Lung (tissue), 12 donors: ENCODE data around the gene PNISR. TPM values are rescaled to one million over a fixed set of nuclear protein-coding genes. Genes with fewer than 3 reads are reported as not detected.
A peak's percentile ranks its signal among the peaks of the same experiment; 100 is the strongest.
"Not testable (repeated sequence)": the region's sequence is repeated elsewhere in the genome, so short reads cannot be mapped to it uniquely, and the experiment has no call there.

ENCODE experiments used
- ATAC-seq: fragments of 200-7000 bp; cut with Tn5 transposase; one replicate; pipeline ENCODE4 v1.9.1; 2020; ENCODE audit warnings: moderate number of reproducible peaks; ENCODE audit not compliant: insufficient read depth, low FRiP score
- DNase-seq, 3 donors: peaks; one replicate each; pipeline ENCODE4 v3.0.0-alpha.2; 2013 to 2017
- H3K27ac ChIP-seq, 2 donors: one replicate each; pipeline ENCODE4 v1.5.1; 2013; ENCODE audit warnings: mild to moderate bottlenecking in 2 of 2, moderate library complexity in 2 of 2, control low read depth in 1 of 2, inconsistent platforms in 1 of 2, low read depth in 1 of 2, low read length in 1 of 2
- H3K27me3 ChIP-seq, 3 donors: one replicate each; pipeline ENCODE4 v1.5.1; 2013; ENCODE audit warnings: low read length in 2 of 3; ENCODE audit not compliant: control insufficient read depth in 3 of 3, insufficient read depth in 3 of 3
- H3K36me3 ChIP-seq, 4 donors: one replicate each; pipeline ENCODE4 v1.5.1; 2013; ENCODE audit warnings: low read length in 4 of 4, mild to moderate bottlenecking in 1 of 4, moderate library complexity in 1 of 4; ENCODE audit not compliant: control insufficient read depth in 4 of 4, insufficient read depth in 4 of 4
- H3K4me1 ChIP-seq, 5 donors: one replicate each; pipeline ENCODE4 v1.5.1; 2013; ENCODE audit warnings: low read length in 5 of 5, mild to moderate bottlenecking in 2 of 5, moderate library complexity in 1 of 5; ENCODE audit not compliant: control insufficient read depth in 5 of 5, insufficient read depth in 5 of 5
- H3K4me3 ChIP-seq: one replicate; pipeline ENCODE4 v1.5.1; 2013; ENCODE audit warnings: mild to moderate bottlenecking, control low read depth, moderate library complexity
- H3K9ac ChIP-seq, 2 donors: one replicate each; pipeline ENCODE4 v1.5.1; 2013; ENCODE audit warnings: low read length in 2 of 2, control low read depth in 1 of 2; ENCODE audit not compliant: insufficient read depth in 1 of 2
- H3K9me3 ChIP-seq, 4 donors: one replicate each; pipeline ENCODE4 v1.5.1; 2013; ENCODE audit warnings: low read length in 3 of 4, mild to moderate bottlenecking in 1 of 4, moderate library complexity in 1 of 4; ENCODE audit not compliant: control insufficient read depth in 4 of 4, insufficient read depth in 3 of 4
- WGBS, 2 donors: extraction: QIAGEN DNeasy Blood & Tissue Kit; methylation state at CpG; one replicate each; pipeline ENCODE4 v1.1.7; 2013; 5-methylcytosine and 5-hydroxymethylcytosine counted together
- polyA plus RNA-seq, 2 donors: library from polyadenylated mRNA; stranded (reverse); fragments of 200-250 nt; gene quantifications; one replicate each; pipeline ENCODE4 v1.2.1, GENCODE V29; 2013
- total RNA-seq, 2 donors: library from RNA; depleted of rRNA in 1 of 2; stranded (reverse); fragments of >200 nt in 1 of 2; gene quantifications; one replicate each; pipeline ENCODE4 v1.2.1, GENCODE V29; 2014 to 2021
- TF ChIP-seq, protein P1 (sequence below): IDR thresholded peaks from 2 replicates; pipeline ENCODE4 v1.5.1; 2012; ENCODE audit warnings: mild to moderate bottlenecking; ENCODE audit errors: control extremely low read depth, extremely low read depth
- donor health status: control.
- donor health status: control.
- donor health status: Bipolar disorder and iron deficiency.
- donor health status: healthy.
- donor health status: DM: yes; HTN: yes; CAD: no.

Gene PNISR
- total and polyA plus RNA-seq, 4 donors = 35.0 to 354 (median 53.5) TPM

DNA sequence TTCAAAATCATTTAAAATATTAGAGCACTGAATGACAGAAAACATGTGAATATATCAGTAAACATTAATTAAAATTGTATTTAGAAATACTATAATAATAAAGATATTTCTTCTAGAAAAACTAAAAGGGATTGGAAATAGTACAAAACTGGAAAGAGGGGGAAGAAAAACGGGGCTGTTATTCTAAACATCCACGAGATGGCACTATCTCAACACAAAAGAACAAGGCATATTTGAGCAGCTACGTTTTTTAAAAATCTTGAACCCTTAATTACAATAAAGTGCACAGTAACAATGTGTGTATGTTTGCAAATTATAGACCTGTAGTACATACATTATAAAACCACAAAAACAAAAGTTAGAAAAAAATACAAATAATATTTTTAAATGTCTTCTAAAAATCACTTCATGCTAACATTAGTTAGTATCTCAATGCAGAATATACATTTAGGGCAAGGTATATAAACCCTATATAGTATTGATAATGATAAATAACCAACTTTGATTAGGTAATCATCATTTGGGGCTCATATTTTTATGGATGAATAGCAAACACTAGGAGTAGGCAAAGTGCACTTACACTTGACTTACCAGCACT, 42.5 kb upstream of the PNISR start:
- no peaks in the 10 kb centered on the region for H3K9me3 ChIP-seq
- ATAC-seq (no peak), DNase-seq (peak in 2 of 3 donors; percentile 47)
- no peak overlapping the region for H3K27ac ChIP-seq
- H3K27me3 ChIP-seq = no peaks in the 10 kb centered on the region
- H3K9ac ChIP-seq = no peak overlapping the region
- no peaks in the 10 kb centered on the region for H3K4me1 ChIP-seq
- TF ChIP-seq, protein P1, sequence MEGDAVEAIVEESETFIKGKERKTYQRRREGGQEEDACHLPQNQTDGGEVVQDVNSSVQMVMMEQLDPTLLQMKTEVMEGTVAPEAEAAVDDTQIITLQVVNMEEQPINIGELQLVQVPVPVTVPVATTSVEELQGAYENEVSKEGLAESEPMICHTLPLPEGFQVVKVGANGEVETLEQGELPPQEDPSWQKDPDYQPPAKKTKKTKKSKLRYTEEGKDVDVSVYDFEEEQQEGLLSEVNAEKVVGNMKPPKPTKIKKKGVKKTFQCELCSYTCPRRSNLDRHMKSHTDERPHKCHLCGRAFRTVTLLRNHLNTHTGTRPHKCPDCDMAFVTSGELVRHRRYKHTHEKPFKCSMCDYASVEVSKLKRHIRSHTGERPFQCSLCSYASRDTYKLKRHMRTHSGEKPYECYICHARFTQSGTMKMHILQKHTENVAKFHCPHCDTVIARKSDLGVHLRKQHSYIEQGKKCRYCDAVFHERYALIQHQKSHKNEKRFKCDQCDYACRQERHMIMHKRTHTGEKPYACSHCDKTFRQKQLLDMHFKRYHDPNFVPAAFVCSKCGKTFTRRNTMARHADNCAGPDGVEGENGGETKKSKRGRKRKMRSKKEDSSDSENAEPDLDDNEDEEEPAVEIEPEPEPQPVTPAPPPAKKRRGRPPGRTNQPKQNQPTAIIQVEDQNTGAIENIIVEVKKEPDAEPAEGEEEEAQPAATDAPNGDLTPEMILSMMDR = peak; percentile 26
- WGBS, 2 donors = 1 to 4% methylated on average over 3 of the region's 3 CpGs
- H3K36me3 ChIP-seq = peaks cover 0 to under 1% (median 0%) of the 10 kb centered on the region in 4 donors
- H3K4me3 ChIP-seq = no peak overlapping the region

DNA sequence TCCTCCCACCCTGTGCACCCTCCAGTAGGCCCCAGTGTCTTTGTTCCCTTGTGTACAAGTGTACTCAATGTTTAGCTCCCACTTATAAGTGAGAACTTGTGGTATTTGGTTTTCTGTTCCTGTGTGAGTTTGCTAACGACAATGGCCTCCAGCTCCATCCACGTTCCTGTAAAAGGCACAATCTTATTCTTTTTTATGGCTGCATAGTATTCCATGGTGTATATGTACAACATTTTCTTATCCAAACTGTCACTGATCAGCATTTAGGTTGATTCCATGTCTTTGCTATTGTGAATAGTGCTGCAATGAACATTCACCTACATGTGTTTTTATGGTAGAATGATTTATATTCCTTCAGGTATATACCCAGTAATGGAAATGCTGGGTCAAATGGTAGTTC, 34.0 kb upstream of the PNISR start:
- not testable (repeated sequence) for ATAC-seq, H3K36me3 ChIP-seq, H3K27me3 ChIP-seq, H3K9me3 ChIP-seq, H3K4me3 ChIP-seq, H3K4me1 ChIP-seq, H3K27ac ChIP-seq, H3K9ac ChIP-seq, DNase-seq
- 95% methylated on average over 2 of the region's 2 CpGs for WGBS, 2 donors

DNA sequence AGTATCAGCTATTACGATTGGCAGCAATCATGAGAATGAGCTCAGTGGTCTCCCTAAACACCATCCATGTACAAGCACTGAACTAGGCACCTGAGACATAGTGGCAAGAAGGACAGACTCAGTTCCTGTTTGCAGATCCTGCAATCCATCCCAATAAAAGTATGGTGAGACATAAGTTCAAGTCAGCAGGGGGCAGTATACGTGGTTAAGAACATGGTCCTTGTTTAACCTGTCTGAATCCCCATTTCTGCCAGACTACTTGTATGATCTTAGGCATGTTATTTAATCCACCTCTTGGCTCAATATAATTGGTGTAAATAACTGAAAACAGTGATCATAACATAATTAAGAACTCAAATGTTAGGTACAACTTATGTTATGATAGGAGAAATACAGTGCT, 33.2 kb upstream of the PNISR start:
- no peaks in the 10 kb centered on the region for H3K4me1 ChIP-seq
- H3K9ac ChIP-seq = no peak overlapping the region
- TF ChIP-seq, protein P1 = no peak
- H3K4me3 ChIP-seq = no peak overlapping the region
- 85 to 97% methylated on average over 2 of the region's 2 CpGs for WGBS, 2 donors
- H3K27ac ChIP-seq = no peak overlapping the region
- DNase-seq (no peak), ATAC-seq (no peak)
- H3K27me3 ChIP-seq = no peaks in the 10 kb centered on the region
- no peaks in the 10 kb centered on the region for H3K9me3 ChIP-seq
- H3K36me3 ChIP-seq = peaks cover 0 to 2% (median under 1%) of the 10 kb centered on the region in 4 donors

DNA sequence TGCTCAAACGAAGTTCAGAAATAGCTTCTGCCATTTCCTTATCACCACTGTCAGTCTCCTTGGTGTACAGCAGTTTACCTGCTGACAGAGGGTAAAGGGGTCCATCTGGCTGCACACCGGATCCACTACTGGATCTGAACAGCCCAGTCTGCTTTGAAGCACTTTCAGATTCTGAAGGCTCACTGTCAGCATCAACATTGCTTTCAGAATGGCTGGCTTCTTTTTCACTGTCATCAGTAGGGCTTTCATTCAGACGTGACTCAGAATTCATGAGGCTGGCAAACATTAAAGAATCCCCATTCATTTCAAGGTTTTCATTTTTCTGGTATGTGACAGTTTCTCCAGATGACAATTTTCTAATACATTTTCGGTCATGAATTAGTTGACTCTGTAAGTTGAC, 21.0 kb upstream of the PNISR start:
- no peak for ATAC-seq
- DNase-seq = no peak
- no peaks in the 10 kb centered on the region for H3K27me3 ChIP-seq
- no peak overlapping the region for H3K4me3 ChIP-seq
- no peaks in the 10 kb centered on the region for H3K9me3 ChIP-seq
- TF ChIP-seq, protein P1 = no peak
- no peak overlapping the region for H3K27ac ChIP-seq
- no peak overlapping the region for H3K9ac ChIP-seq
- peaks cover 0 to 5% (median 0%) of the 10 kb centered on the region in 4 donors for H3K36me3 ChIP-seq
- 94 to 96% methylated on average over 4 of the region's 4 CpGs for WGBS, 2 donors
- H3K4me1 ChIP-seq = peaks cover 0 to 1% (median 0%) of the 10 kb centered on the region in 5 donors
